B cell (primary cell): ENCODE data around the gene CALN1. TPM values are rescaled to one million over a fixed set of nuclear protein-coding genes. Genes with fewer than 3 reads are reported as not detected.

ENCODE experiments used
- ATAC-seq: fragments of 200-7000 bp; cut with Tn5 transposase; one replicate; pipeline ENCODE4 v1.10.0; 2021; ENCODE audit warnings: low read depth, mild to moderate bottlenecking, moderate number of reproducible peaks, moderate library complexity
- CTCF ChIA-PET: fragments of 350-600 bp; sonication (Branson Sonifier 250); formaldehyde crosslinking; loops from one replicate; lab custom pipeline; 2021; ENCODE audit warnings: antibody characterized with exemption, inconsistent platforms; lab: Charles Lee
- POLR2A ChIA-PET: fragments of 350-600 bp; sonication (Branson Sonifier 250); formaldehyde crosslinking; loops from one replicate; lab custom pipeline; 2021; ENCODE audit warnings: antibody characterized with exemption; lab: Charles Lee
- DNase-seq: peaks from one replicate; pipeline ENCODE4 v3.0.0; 2013
- H2AFZ ChIP-seq: 2 replicates; pipeline ENCODE4 v1.6.1; 2012; ENCODE audit warnings: mild to moderate bottlenecking, low read depth, low read length; ENCODE audit not compliant: insufficient read depth, poor library complexity, severe bottlenecking
- H3K27ac ChIP-seq, 2 donors: 1 replicate in 1 of 2; 2 replicates in 1 of 2; pipeline ENCODE4 v1.5.1; 2012 to 2013; ENCODE audit warnings: low read length in 2 of 2, mild to moderate bottlenecking in 2 of 2, moderate library complexity in 1 of 2
- H3K27me3 ChIP-seq, 4 experiments: fragments of 200-600 bp in 1 of 4; sonication (generic) in 1 of 4; replicated peaks in 1 of 4; 1 replicate in 2 of 4; 2 replicates in 2 of 4; pipeline versions ENCODE4 v1.6.1 to v1.7.0; 2013 to 2016; ENCODE audit warnings: low read length in 3 of 4, mild to moderate bottlenecking in 2 of 4, mixed read lengths in 1 of 4, moderate library complexity in 1 of 4; ENCODE audit not compliant: insufficient read depth in 4 of 4, control insufficient read depth in 3 of 4; ENCODE audit errors: control extremely low read depth in 1 of 4
- H3K36me3 ChIP-seq, 2 experiments: replicated peaks in 1 of 2; 1 replicate in 1 of 2; 2 replicates in 1 of 2; pipeline versions ENCODE4 v1.6.1 to v1.7.1; 2013; ENCODE audit warnings: low read length in 1 of 2; ENCODE audit not compliant: insufficient read depth in 2 of 2, control insufficient read depth in 1 of 2; ENCODE audit errors: control extremely low read depth in 1 of 2, extremely low read depth in 1 of 2
- H3K4me1 ChIP-seq, 2 donors: fragments of 200-600 bp in 1 of 2; sonication (generic) in 1 of 2; 1 replicate in 1 of 2; 2 replicates in 1 of 2; pipeline versions ENCODE4 v1.5.1 to v1.6.1; 2013 to 2017; ENCODE audit warnings: low read length in 2 of 2; ENCODE audit not compliant: control insufficient read depth in 2 of 2, insufficient read depth in 2 of 2
- H3K4me2 ChIP-seq: replicated peaks from 2 replicates; pipeline ENCODE3; 2012; ENCODE audit warnings: mild to moderate bottlenecking, low read depth, low read length; ENCODE audit not compliant: poor library complexity, severe bottlenecking
- H3K4me3 ChIP-seq, 5 experiments: fragments of 200-600 bp in 1 of 5; sonication (generic) in 1 of 5; 1 replicate in 3 of 5; 2 replicates in 2 of 5; pipeline versions ENCODE4 v1.5.1 to v1.7.0; 2011 to 2016; ENCODE audit warnings: low read length in 4 of 5, mild to moderate bottlenecking in 4 of 5, low read depth in 2 of 5, control low read depth in 1 of 5, moderate library complexity in 1 of 5; ENCODE audit not compliant: insufficient read depth in 1 of 5; ENCODE audit errors: control extremely low read depth in 1 of 5, extremely low read depth in 1 of 5
- H3K79me2 ChIP-seq: fragments of 200-600 bp; sonication (generic); one replicate; pipeline ENCODE4 v1.6.0; 2016; ENCODE audit warnings: low read length; ENCODE audit not compliant: control insufficient read depth, insufficient read depth
- H3K9ac ChIP-seq: fragments of 200-600 bp; sonication (generic); 2 replicates; pipeline ENCODE4 v1.6.1; 2017; ENCODE audit warnings: mild to moderate bottlenecking, low read length, moderate library complexity
- H3K9me3 ChIP-seq, 3 donors: one replicate each; pipeline versions ENCODE4 v1.6.1 to v1.7.1; 2013; ENCODE audit warnings: low read length in 2 of 3; ENCODE audit not compliant: control insufficient read depth in 2 of 3, insufficient read depth in 1 of 3; ENCODE audit errors: control extremely low read depth in 1 of 3
- H4K20me1 ChIP-seq: 2 replicates; pipeline ENCODE4 v1.6.0; 2012; ENCODE audit warnings: mild to moderate bottlenecking, low read length; ENCODE audit not compliant: insufficient read depth, control insufficient read depth, poor library complexity, severe bottlenecking
- H3K27ac Mint-ChIP-seq: one replicate; pipeline ENCODE4 v1.8.0; 2021; ENCODE audit warnings: mixed read lengths
- H3K27me3 Mint-ChIP-seq: one replicate; pipeline ENCODE4 v1.8.0; 2021; ENCODE audit warnings: mixed read lengths
- H3K4me1 Mint-ChIP-seq: one replicate; pipeline ENCODE4 v1.8.0; 2021; ENCODE audit warnings: mixed read lengths
- H3K4me3 Mint-ChIP-seq: one replicate; pipeline ENCODE4 v1.8.0; 2021; ENCODE audit warnings: mixed read lengths
- H3K9me3 Mint-ChIP-seq: one replicate; pipeline ENCODE4 v1.8.0; 2022; ENCODE audit warnings: mixed read lengths; ENCODE audit not compliant: insufficient read depth
- CTCF ChIP-seq: fragments of 200-600 bp; IDR thresholded peaks from one replicate; pipeline ENCODE4 v1.8.0; 2022; ENCODE audit warnings: antibody characterized with exemption, mild to moderate bottlenecking
- EZH2 ChIP-seq: IDR thresholded peaks from 2 replicates; pipeline ENCODE4 v1.6.1; 2012; ENCODE audit warnings: borderline replicate concordance, low read depth, mild to moderate bottlenecking, moderate library complexity, low read length; ENCODE audit not compliant: insufficient read depth, poor library complexity, severe bottlenecking
- WGBS: methylation state at CpG from one replicate; pipeline ENCODE4 v1.1.5; 2013; ENCODE audit warnings: missing lambda C conversion rate; ENCODE audit not compliant: insufficient coverage; 5-methylcytosine and 5-hydroxymethylcytosine counted together
- intact Hi-C: fragments of 100-400 bp; cut with micrococcal nuclease; formaldehyde crosslinking; loops from one replicate; pipeline ENCODE4 v1.10.0; 2022
- polyA plus RNA-seq: library from polyadenylated mRNA; depleted of rRNA; stranded (reverse); fragments of >200 nt; gene quantifications from 2 replicates; pipeline ENCODE4 v1.2.3, GENCODE V29; 2012
- total RNA-seq, 2 donors: library from RNA; stranded (reverse); fragments of 120-200 nt in 1 of 2; gene quantifications; 1 replicate in 1 of 2; 2 replicates in 1 of 2; pipeline versions ENCODE4 v1.2.3 to v1.2.4, GENCODE V29; 2013 to 2022

The CALN1 gene
- total and polyA plus RNA-seq, 2 donors (not counting 1 experiment from before 2014, with no cell fraction given) = not detected

GRCh38 chr7:72447465-72448204 is 35.5 kb upstream of the CALN1 start:
- H3K27ac ChIP-seq = no peak overlapping the region
- WGBS = 92% methylated on average over 17 of the region's 17 CpGs
- no peak overlapping the region for H3K9ac ChIP-seq
- H3K36me3 ChIP-seq = no peaks in the 10 kb centered on the region
- Mint-ChIP-seq H3K4me3 (no peak overlapping the region), H3K9me3 (no peaks in the 10 kb centered on the region), H3K4me1 (no peaks in the 10 kb centered on the region), H3K27me3 (peaks cover 10% of the 10 kb centered on the region), H3K27ac (no peak overlapping the region)
- H3K27me3 ChIP-seq = no peaks in the 10 kb centered on the region
- no peak overlapping the region for H2AFZ ChIP-seq
- CTCF ChIA-PET = no interaction called here
- H3K4me1 ChIP-seq = no peaks in the 10 kb centered on the region
- TF ChIP-seq CTCF (no peak), EZH2 (no peak)
- H3K4me2 ChIP-seq = no peak overlapping the region
- H3K9me3 ChIP-seq = peaks cover 0 to 9% (median 0%) of the 10 kb centered on the region in 3 donors
- intact Hi-C loops = no loop called here
- ATAC-seq (no peak), DNase-seq (no peak)
- POLR2A ChIA-PET = no interaction called here
- no peak overlapping the region for H3K4me3 ChIP-seq
- no peaks in the 10 kb centered on the region for H4K20me1 ChIP-seq
- no peaks in the 10 kb centered on the region for H3K79me2 ChIP-seq

- Mint-ChIP-seq H3K4me1 (no peaks in the 10 kb centered on the region), H3K9me3 (no peaks in the 10 kb centered on the region), H3K27me3 (peaks cover 10% of the 10 kb centered on the region), H3K27ac (no peak overlapping the region), H3K4me3 (no peak overlapping the region)
- Histone ChIP-seq H3K27ac (no peak overlapping the region), H3K9me3 (peaks cover 0 to 8% (median 0%) of the 10 kb centered on the region in 3 donors), H3K4me1 (no peaks in the 10 kb centered on the region), H3K79me2 (no peaks in the 10 kb centered on the region), H3K4me2 (no peak overlapping the region), H3K4me3 (no peak overlapping the region), H4K20me1 (no peaks in the 10 kb centered on the region), H2AFZ (no peak overlapping the region), H3K36me3 (no peaks in the 10 kb centered on the region), H3K9ac (no peak overlapping the region), H3K27me3 (no peaks in the 10 kb centered on the region)
- TF ChIP-seq CTCF (no peak), EZH2 (no peak)
- ChIA-PET POLR2A (no interaction called here), CTCF (no interaction called here)
- no peak for ATAC-seq
- intact Hi-C loops = no loop called here
- 60% methylated on average over 17 of the region's 20 CpGs for WGBS
- DNase-seq = no peak
Observed at GRCh38 chr7:72446591-72447462, 34.7 kb upstream of the CALN1 start.
